ENCODE results near the gene PCSK6.

Gene PCSK6

GRCh38 chr15:101348643-101349042 lies 140.9 kb downstream of the PCSK6 start:
- TF ChIP-seq TCF12 (IDR thresholded peaks at IDR 0.05; ENCODE audit: low read depth) (no peak), NFIC (IDR thresholded peaks at IDR 0.05) (no peak), EGR1 (IDR thresholded peaks at IDR 0.05) (no peak), RAD21 (IDR thresholded peaks at IDR 0.05; ENCODE audit: low read depth) (no peak), YY1 (IDR thresholded peaks at IDR 0.05; ENCODE audit: low read depth) (no peak), CREB1 (IDR thresholded peaks at IDR 0.05; ENCODE audit: low read depth) (no peak), MAX (IDR thresholded peaks at IDR 0.05) (no peak), EP300 (IDR thresholded peaks at IDR 0.05; ENCODE audit: borderline replicate concordance) (no peak), ZBTB7A (IDR thresholded peaks at IDR 0.05; ENCODE audit: low read depth) (no peak), REST (IDR thresholded peaks at IDR 0.05; ENCODE audit: low read depth) (no peak), TEAD4 (IDR thresholded peaks at IDR 0.05) (no peak), TAF1 (IDR thresholded peaks at IDR 0.05; ENCODE audit: low read depth) (no peak), FOXM1 (IDR thresholded peaks at IDR 0.05; ENCODE audit: borderline replicate concordance, low read depth) (no peak), CEBPB (IDR thresholded peaks at IDR 0.05) (no peak), USF1 (IDR thresholded peaks at IDR 0.05) (no peak)

- TF ChIP-seq USF1 (IDR thresholded peaks at IDR 0.05), result no peak
- TF ChIP-seq FOXM1 (IDR thresholded peaks at IDR 0.05; ENCODE audit: borderline replicate concordance, low read depth), result no peak
- TF ChIP-seq TEAD4 (IDR thresholded peaks at IDR 0.05), result no peak
- no peak for TF ChIP-seq REST (IDR thresholded peaks at IDR 0.05; ENCODE audit: low read depth)
- no peak for TF ChIP-seq EGR1 (IDR thresholded peaks at IDR 0.05)
- no peak for TF ChIP-seq MAX (IDR thresholded peaks at IDR 0.05)
Observed at GRCh38 chr15:101348015-101348414, 141.5 kb downstream of the PCSK6 start.

- no peak for TF ChIP-seq MAX (IDR thresholded peaks at IDR 0.05)
- TF ChIP-seq ZBTB7A (IDR thresholded peaks at IDR 0.05; ENCODE audit: low read depth), result no peak
- no peak for TF ChIP-seq FOXM1 (IDR thresholded peaks at IDR 0.05; ENCODE audit: borderline replicate concordance, low read depth)
- no peak for TF ChIP-seq EGR1 (IDR thresholded peaks at IDR 0.05)
- no peak for TF ChIP-seq REST (IDR thresholded peaks at IDR 0.05; ENCODE audit: low read depth)
- no peak for TF ChIP-seq EP300 (IDR thresholded peaks at IDR 0.05; ENCODE audit: borderline replicate concordance)
- no peak for TF ChIP-seq RAD21 (IDR thresholded peaks at IDR 0.05; ENCODE audit: low read depth)
- no peak for TF ChIP-seq TEAD4 (IDR thresholded peaks at IDR 0.05)
- no peak for TF ChIP-seq YY1 (IDR thresholded peaks at IDR 0.05; ENCODE audit: low read depth)
- no peak for TF ChIP-seq USF1 (IDR thresholded peaks at IDR 0.05)
- no peak for TF ChIP-seq TCF12 (IDR thresholded peaks at IDR 0.05; ENCODE audit: low read depth)
- no peak for TF ChIP-seq NFIC (IDR thresholded peaks at IDR 0.05)
- no peak for TF ChIP-seq TAF1 (IDR thresholded peaks at IDR 0.05; ENCODE audit: low read depth)
Observed at GRCh38 chr15:101347454-101347853, 142.1 kb downstream of the PCSK6 start.

GRCh38 chr15:101346928-101347327 lies 142.6 kb downstream of the PCSK6 start:
- TF ChIP-seq YY1 (IDR thresholded peaks at IDR 0.05; ENCODE audit: low read depth) (no peak), USF1 (IDR thresholded peaks at IDR 0.05) (no peak), NFIC (IDR thresholded peaks at IDR 0.05) (no peak), RAD21 (IDR thresholded peaks at IDR 0.05; ENCODE audit: low read depth) (no peak), CEBPB (IDR thresholded peaks at IDR 0.05) (no peak), EP300 (IDR thresholded peaks at IDR 0.05; ENCODE audit: borderline replicate concordance) (no peak), TAF1 (IDR thresholded peaks at IDR 0.05; ENCODE audit: low read depth) (no peak), REST (IDR thresholded peaks at IDR 0.05; ENCODE audit: low read depth) (no peak), MAX (IDR thresholded peaks at IDR 0.05) (no peak), FOXM1 (IDR thresholded peaks at IDR 0.05; ENCODE audit: borderline replicate concordance, low read depth) (no peak), ZBTB7A (IDR thresholded peaks at IDR 0.05; ENCODE audit: low read depth) (no peak), CREB1 (IDR thresholded peaks at IDR 0.05; ENCODE audit: low read depth) (no peak), TEAD4 (IDR thresholded peaks at IDR 0.05) (no peak), EGR1 (IDR thresholded peaks at IDR 0.05) (no peak), TCF12 (IDR thresholded peaks at IDR 0.05; ENCODE audit: low read depth) (no peak)

All from Ishikawa (cell line).